ENCODE data around the gene CUL3. TPM values are rescaled to one million over a fixed set of nuclear protein-coding genes. Genes with fewer than 3 reads are reported as not detected.

CUL3 gene
- total RNA-seq, 1 donor from 2014 or later = 83.6 TPM

DNA sequence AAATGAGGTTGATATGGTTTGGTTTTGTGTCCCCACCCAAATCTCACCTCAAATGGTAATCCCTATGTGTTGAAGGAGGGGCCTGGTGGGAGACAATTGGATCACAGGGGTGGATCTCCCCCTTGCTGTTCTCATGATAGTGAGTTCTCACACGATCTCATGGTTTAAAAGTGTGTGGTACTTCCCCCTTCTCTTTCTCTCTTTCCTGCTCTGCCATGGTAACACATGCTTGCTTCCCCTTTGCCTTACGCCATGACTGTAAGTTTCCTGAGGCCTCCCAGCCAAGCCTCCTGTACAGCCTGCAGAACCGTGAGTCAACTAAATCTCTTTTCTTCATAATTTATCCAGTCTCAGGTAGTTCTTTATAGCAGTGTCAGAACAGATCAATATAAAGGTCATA is 158.5 kb downstream of the CUL3 start:
- peaks cover 2% of the 10 kb centered on the region for H3K27me3 Mint-ChIP-seq (ENCODE audit: unreplicated experiment)
- no peaks in the 10 kb centered on the region for H3K4me1 Mint-ChIP-seq (ENCODE audit: unreplicated experiment)
- H3K27ac Mint-ChIP-seq (ENCODE audit: unreplicated experiment) = no peak overlapping the region
- no peak for DNase-seq (ENCODE audit: extremely low spot score, unreplicated experiment)
- no peak overlapping the region for H3K4me3 Mint-ChIP-seq (ENCODE audit: unreplicated experiment)
- peaks cover 1% of the 10 kb centered on the region for H3K9me3 Mint-ChIP-seq (ENCODE audit: unreplicated experiment)
- H3K36me3 Mint-ChIP-seq (ENCODE audit: unreplicated experiment) = no peaks in the 10 kb centered on the region
- TF ChIP-seq, protein P1, sequence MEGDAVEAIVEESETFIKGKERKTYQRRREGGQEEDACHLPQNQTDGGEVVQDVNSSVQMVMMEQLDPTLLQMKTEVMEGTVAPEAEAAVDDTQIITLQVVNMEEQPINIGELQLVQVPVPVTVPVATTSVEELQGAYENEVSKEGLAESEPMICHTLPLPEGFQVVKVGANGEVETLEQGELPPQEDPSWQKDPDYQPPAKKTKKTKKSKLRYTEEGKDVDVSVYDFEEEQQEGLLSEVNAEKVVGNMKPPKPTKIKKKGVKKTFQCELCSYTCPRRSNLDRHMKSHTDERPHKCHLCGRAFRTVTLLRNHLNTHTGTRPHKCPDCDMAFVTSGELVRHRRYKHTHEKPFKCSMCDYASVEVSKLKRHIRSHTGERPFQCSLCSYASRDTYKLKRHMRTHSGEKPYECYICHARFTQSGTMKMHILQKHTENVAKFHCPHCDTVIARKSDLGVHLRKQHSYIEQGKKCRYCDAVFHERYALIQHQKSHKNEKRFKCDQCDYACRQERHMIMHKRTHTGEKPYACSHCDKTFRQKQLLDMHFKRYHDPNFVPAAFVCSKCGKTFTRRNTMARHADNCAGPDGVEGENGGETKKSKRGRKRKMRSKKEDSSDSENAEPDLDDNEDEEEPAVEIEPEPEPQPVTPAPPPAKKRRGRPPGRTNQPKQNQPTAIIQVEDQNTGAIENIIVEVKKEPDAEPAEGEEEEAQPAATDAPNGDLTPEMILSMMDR (IDR thresholded peaks at IDR 0.05) = no peak

DNA sequence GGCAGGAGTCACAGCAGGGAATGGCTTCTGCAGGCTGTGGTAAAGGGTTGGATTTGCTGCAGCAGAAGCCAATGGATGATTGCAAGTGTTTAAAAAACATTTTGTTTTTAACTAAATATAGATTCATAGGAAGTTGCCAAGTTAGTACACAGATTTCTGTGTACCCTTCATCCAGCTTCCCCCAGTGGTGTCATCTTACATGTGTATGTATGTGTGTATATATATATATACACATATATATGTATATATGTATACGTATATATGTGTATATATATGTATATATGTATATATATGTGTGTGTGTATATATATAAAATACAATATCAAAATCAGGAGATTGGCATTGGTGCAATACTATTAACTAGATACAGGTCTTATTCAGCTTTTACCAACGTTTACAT is 164.1 kb downstream of the CUL3 start:
- Mint-ChIP-seq H3K4me3 (ENCODE audit: unreplicated experiment) (no peak overlapping the region), H3K27ac (ENCODE audit: unreplicated experiment) (no peak overlapping the region), H3K9me3 (ENCODE audit: unreplicated experiment) (peaks cover 10% of the 10 kb centered on the region), H3K4me1 (ENCODE audit: unreplicated experiment) (no peaks in the 10 kb centered on the region), H3K36me3 (ENCODE audit: unreplicated experiment) (no peaks in the 10 kb centered on the region), H3K27me3 (ENCODE audit: unreplicated experiment) (peaks cover 6% of the 10 kb centered on the region)
- no peak for DNase-seq (ENCODE audit: extremely low spot score, unreplicated experiment)
- TF ChIP-seq, protein P1 (IDR thresholded peaks at IDR 0.05) = no peak

Other genes with a start within 250 kb of the CUL3 start
- not detected in 2 replicates for gene FAM124B, start 183.3 kb downstream of the CUL3 start, total RNA-seq
- not detected in 2 replicates for gene CCDC195, start 131.0 kb upstream of the CUL3 start, total RNA-seq

Measured in osteocyte (in vitro differentiated cells).